IMR-90 (cell line): Measurements from ENCODE around the gene ABL2.
"Not testable (repeated sequence)": the region's sequence is repeated elsewhere in the genome, so short reads cannot be mapped to it uniquely, and the experiment has no call there.

Experiments
- CEBPB ChIP-seq: IDR thresholded peaks from 2 replicates; pipeline ENCODE4 v1.6.1; 2012; ENCODE audit warnings: low read depth, low read length, improper control_type of control experiment
- FOS ChIP-seq: fragments of 150-350 bp; IDR thresholded peaks from 2 replicates; pipeline ENCODE4 v1.6.1; 2016; ENCODE audit warnings: low read depth, low read length
- POLR2A ChIP-seq: IDR thresholded peaks from 2 replicates; pipeline ENCODE4 v1.6.1; 2012; ENCODE audit warnings: mild to moderate bottlenecking, low read depth, low read length
- SMC3 ChIP-seq: fragments of 150-350 bp; IDR thresholded peaks from 2 replicates; pipeline ENCODE4 v1.6.1; 2016; ENCODE audit warnings: low read depth, mild to moderate bottlenecking, antibody characterized with exemption, low read length, moderate library complexity
- TF ChIP-seq, protein P1 (sequence below): conservative IDR thresholded peaks from 2 replicates; pipeline ENCODE4 v1.5.1; 2012; ENCODE audit warnings: mild to moderate bottlenecking, low read depth, low read length, improper control_type of control experiment
- TF ChIP-seq, protein P2 (sequence below): fragments of 150-350 bp; IDR thresholded peaks from 2 replicates; pipeline ENCODE4 v1.6.1; 2016; ENCODE audit warnings: low read depth, mild to moderate bottlenecking, low read length, moderate library complexity, borderline replicate concordance

DNA sequence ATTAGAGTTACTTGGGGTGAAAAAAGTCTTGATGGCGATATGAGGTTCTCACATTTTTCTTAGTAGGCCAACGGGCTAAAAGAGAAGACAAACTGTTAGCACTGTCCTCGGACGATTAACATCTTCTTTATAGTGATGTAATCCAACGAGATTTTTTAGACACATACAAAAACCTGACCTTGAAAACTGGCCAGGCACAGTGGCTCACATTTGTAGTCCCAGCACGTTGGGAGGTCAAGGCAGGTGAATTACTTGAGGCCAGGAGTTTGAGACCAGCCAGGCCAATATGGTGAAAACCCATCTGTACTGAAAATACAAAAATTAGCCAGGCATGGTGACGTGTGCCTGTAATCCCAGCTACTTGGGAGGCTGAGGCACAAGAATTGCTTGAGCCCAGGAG lies 8.4 kb downstream of the ABL2 start:
- TF ChIP-seq, protein P1, sequence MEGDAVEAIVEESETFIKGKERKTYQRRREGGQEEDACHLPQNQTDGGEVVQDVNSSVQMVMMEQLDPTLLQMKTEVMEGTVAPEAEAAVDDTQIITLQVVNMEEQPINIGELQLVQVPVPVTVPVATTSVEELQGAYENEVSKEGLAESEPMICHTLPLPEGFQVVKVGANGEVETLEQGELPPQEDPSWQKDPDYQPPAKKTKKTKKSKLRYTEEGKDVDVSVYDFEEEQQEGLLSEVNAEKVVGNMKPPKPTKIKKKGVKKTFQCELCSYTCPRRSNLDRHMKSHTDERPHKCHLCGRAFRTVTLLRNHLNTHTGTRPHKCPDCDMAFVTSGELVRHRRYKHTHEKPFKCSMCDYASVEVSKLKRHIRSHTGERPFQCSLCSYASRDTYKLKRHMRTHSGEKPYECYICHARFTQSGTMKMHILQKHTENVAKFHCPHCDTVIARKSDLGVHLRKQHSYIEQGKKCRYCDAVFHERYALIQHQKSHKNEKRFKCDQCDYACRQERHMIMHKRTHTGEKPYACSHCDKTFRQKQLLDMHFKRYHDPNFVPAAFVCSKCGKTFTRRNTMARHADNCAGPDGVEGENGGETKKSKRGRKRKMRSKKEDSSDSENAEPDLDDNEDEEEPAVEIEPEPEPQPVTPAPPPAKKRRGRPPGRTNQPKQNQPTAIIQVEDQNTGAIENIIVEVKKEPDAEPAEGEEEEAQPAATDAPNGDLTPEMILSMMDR, result not testable (repeated sequence)
- TF ChIP-seq POLR2A, FOS, CEBPB, SMC3: not testable (repeated sequence)
- TF ChIP-seq, protein P2, sequence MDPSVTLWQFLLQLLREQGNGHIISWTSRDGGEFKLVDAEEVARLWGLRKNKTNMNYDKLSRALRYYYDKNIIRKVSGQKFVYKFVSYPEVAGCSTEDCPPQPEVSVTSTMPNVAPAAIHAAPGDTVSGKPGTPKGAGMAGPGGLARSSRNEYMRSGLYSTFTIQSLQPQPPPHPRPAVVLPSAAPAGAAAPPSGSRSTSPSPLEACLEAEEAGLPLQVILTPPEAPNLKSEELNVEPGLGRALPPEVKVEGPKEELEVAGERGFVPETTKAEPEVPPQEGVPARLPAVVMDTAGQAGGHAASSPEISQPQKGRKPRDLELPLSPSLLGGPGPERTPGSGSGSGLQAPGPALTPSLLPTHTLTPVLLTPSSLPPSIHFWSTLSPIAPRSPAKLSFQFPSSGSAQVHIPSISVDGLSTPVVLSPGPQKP, result not testable (repeated sequence)
